Testis (tissue), 3 donors: Measurements from ENCODE around the gene UGT1A4. TPM values are rescaled to one million over a fixed set of nuclear protein-coding genes. Genes with fewer than 3 reads are reported as not detected.
"Not testable (repeated sequence)": the region's sequence is repeated elsewhere in the genome, so short reads cannot be mapped to it uniquely, and the experiment has no call there.

ENCODE experiments used
- DNase-seq: peaks from one replicate; pipeline ENCODE4 v3.0.0-alpha.2; 2019
- H3K27ac ChIP-seq, 2 donors: fragments of 200-600 bp; sonication (generic); one replicate each; pipeline ENCODE4 v1.5.1; 2019
- H3K27me3 ChIP-seq: fragments of 200-600 bp; sonication (generic); one replicate; pipeline ENCODE4 v1.5.1; 2019
- H3K36me3 ChIP-seq: fragments of 200-600 bp; sonication (generic); one replicate; pipeline ENCODE4 v1.5.1; 2017; ENCODE audit warnings: low read depth; ENCODE audit errors: missing control alignments
- H3K4me1 ChIP-seq: fragments of 200-600 bp; sonication (generic); one replicate; pipeline ENCODE4 v1.5.1; 2019
- H3K4me3 ChIP-seq, 2 donors: fragments of 200-600 bp; sonication (generic); one replicate each; pipeline ENCODE4 v1.5.1; 2017 to 2019
- H3K9me3 ChIP-seq: fragments of 200-600 bp; sonication (generic); one replicate; pipeline ENCODE4 v1.5.1; 2017
- POLR2A ChIP-seq: fragments of 450-650 bp; IDR thresholded peaks from one replicate; pipeline ENCODE4 v1.6.1; 2017; ENCODE audit warnings: antibody characterized with exemption, mild to moderate bottlenecking, moderate library complexity
- WGBS, 2 donors: methylation state at CpG; one replicate each; pipeline ENCODE4 v1.1.5; 2018; 5-methylcytosine and 5-hydroxymethylcytosine counted together
- intact Hi-C: fragments of 100-400 bp; cut with DNase I; formaldehyde crosslinking; loops from one replicate; pipeline ENCODE4 v1.15.1; 2023; ENCODE audit warnings: low total_unique reads
- polyA plus RNA-seq: library from polyadenylated mRNA; stranded (reverse); fragments of 350-450 nt; fragmentation: Illumina TruSeq; extraction: RNeasy Lipid Tissue Mini Kit (QIAGEN cat#74804); gene quantifications from one replicate; pipeline ENCODE4 v1.2.3, GENCODE V29; 2014; ENCODE audit warnings: low read depth, low replicate concordance; ENCODE audit not compliant: insufficient read depth
- total RNA-seq, 2 donors: library from RNA; depleted of rRNA; stranded (reverse); fragments of >200 nt; gene quantifications; one replicate each; pipeline ENCODE4 v1.2.3, GENCODE V29; 2016
- TF ChIP-seq, protein P1 (sequence below), 3 experiments: fragments of 450-650 bp in 2 of 3; fragments of 200-600 bp in 1 of 3; sonication (generic) in 1 of 3; IDR thresholded peaks; one replicate each; pipeline ENCODE4 v1.5.1; 2016 to 2019; ENCODE audit warnings: antibody characterized with exemption in 3 of 3, mild to moderate bottlenecking in 2 of 3, moderate library complexity in 1 of 3

Gene UGT1A4
- total and polyA plus RNA-seq, 3 donors from 2014 or later: 0.25 TPM; not detected in 2

DNA sequence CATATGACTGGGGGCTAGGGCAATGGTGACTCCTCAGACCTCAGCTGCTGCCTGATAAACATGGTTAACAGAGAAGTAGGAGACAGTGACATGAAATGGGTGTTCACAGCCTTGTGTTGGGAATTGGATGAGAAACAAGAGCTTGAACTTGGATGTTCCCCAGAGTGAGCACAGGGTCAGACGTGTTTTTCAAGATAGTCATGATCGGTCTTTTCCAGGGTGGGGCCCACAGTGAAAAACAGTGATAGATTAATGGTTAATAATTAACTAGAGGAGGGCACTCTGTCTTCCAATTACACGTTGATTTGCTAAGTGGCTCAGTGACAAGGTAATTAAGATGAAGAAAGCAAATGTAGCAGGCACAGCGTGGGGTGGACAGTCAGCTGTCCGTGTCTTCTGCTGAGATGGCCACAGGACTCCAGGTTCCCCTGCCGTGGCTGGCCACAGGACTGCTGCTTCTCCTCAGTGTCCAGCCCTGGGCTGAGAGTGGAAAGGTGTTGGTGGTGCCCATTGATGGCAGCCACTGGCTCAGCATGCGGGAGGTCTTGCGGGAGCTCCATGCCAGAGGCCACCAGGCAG, 10.3 kb downstream of the UGT1A4 start, which contains the start of gene UGT1A3:
Gene UGT1A3 (plus strand): TSS at position 320 of the 579 bp plus-strand sequence. CDS start 85 bp downstream, at position 405.
- H3K4me1 ChIP-seq: no peaks in the 10 kb centered on the region
- no peaks in the 10 kb centered on the region for H3K36me3 ChIP-seq
- H3K27ac ChIP-seq: no peak within 1 kb of the TSS
- no peaks in the 10 kb centered on the region for H3K9me3 ChIP-seq
- 81 to 85% methylated on average over 8 of the region's 8 CpGs for WGBS, 2 donors
- H3K27me3 ChIP-seq: no peaks in the 10 kb centered on the region
- no peak for TF ChIP-seq POLR2A
- TF ChIP-seq, protein P1, sequence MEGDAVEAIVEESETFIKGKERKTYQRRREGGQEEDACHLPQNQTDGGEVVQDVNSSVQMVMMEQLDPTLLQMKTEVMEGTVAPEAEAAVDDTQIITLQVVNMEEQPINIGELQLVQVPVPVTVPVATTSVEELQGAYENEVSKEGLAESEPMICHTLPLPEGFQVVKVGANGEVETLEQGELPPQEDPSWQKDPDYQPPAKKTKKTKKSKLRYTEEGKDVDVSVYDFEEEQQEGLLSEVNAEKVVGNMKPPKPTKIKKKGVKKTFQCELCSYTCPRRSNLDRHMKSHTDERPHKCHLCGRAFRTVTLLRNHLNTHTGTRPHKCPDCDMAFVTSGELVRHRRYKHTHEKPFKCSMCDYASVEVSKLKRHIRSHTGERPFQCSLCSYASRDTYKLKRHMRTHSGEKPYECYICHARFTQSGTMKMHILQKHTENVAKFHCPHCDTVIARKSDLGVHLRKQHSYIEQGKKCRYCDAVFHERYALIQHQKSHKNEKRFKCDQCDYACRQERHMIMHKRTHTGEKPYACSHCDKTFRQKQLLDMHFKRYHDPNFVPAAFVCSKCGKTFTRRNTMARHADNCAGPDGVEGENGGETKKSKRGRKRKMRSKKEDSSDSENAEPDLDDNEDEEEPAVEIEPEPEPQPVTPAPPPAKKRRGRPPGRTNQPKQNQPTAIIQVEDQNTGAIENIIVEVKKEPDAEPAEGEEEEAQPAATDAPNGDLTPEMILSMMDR (IDR thresholded peaks at IDR 0.05): no peak
- intact Hi-C loops: no loop called here
- no peak within 1 kb of the TSS for H3K4me3 ChIP-seq
- no peak for DNase-seq

DNA sequence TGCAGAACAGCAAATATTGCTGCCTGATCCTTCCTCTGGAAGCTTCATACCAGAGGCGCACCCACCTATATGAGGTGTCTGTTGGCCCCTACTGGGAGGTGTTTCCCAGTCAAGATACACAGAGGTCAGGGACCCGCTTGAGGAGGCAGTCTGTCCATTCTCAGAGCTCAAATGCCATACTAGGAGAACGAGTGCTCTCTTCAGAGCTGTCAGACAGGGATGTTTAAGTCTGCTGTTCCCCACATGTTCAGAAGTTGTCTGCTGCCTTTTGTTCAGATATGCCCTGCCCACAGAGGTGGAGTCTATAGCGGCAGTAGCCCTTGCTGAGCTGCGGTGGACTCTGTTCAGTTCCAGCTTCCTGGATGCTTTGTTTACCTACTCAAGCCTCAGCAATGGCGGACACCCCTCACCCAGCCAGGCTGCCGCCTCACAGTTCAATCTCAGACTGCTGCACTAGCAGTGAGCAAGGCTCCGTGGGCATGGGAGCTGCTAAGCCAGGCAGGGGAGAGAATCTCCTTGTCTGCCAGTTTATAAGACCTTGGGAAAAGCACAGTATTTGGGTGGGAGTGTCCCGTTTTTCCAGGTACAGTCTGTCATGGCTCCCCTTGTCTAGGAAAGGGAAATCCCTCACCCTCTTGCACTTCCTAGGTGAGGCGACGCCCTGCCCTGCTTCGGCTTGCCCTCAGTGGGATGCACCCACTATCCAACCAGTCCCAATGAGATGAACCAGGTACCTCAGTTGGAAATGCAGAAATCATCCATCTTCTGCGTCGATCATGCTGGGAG, 18.5 kb downstream of the UGT1A4 start:
- intact Hi-C loops, H3K4me3 ChIP-seq, DNase-seq, H3K27ac ChIP-seq, H3K27me3 ChIP-seq, H3K4me1 ChIP-seq, H3K36me3 ChIP-seq, H3K9me3 ChIP-seq: not testable (repeated sequence)
- 86 to 90% methylated on average over 11 to 14 of the region's 14 CpGs for WGBS, 2 donors

DNA sequence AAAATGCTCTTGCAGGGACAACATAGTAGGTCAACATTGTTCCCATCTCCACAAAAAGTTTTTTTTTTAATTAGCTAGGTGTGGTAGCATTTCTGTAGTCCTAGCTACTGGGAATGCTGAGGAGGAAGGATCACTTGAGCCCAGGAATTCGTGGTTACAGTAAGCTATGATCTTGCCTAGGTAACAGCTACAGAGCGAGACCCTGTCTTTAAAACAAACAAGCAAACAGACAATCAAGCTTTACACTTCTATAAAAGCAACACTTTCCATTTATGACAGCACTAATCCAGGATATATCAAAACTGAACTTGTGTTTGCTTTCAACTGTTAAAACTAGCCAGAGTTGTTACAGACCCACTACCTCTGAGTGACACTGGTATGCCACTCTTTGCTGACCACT, 22.3 kb downstream of the UGT1A4 start:
- H3K27ac ChIP-seq: no peak overlapping the region
- no peak overlapping the region for H3K4me3 ChIP-seq
- DNase-seq: no peak
- H3K27me3 ChIP-seq: no peaks in the 10 kb centered on the region
- H3K36me3 ChIP-seq: no peaks in the 10 kb centered on the region
- intact Hi-C loops: no loop called here
- WGBS, 2 donors: 68 to 90% methylated on average over 2 of the region's 2 CpGs
- H3K9me3 ChIP-seq: no peaks in the 10 kb centered on the region
- TF ChIP-seq POLR2A: no peak
- TF ChIP-seq, protein P1 (IDR thresholded peaks at IDR 0.05): no peak
- no peaks in the 10 kb centered on the region for H3K4me1 ChIP-seq

DNA sequence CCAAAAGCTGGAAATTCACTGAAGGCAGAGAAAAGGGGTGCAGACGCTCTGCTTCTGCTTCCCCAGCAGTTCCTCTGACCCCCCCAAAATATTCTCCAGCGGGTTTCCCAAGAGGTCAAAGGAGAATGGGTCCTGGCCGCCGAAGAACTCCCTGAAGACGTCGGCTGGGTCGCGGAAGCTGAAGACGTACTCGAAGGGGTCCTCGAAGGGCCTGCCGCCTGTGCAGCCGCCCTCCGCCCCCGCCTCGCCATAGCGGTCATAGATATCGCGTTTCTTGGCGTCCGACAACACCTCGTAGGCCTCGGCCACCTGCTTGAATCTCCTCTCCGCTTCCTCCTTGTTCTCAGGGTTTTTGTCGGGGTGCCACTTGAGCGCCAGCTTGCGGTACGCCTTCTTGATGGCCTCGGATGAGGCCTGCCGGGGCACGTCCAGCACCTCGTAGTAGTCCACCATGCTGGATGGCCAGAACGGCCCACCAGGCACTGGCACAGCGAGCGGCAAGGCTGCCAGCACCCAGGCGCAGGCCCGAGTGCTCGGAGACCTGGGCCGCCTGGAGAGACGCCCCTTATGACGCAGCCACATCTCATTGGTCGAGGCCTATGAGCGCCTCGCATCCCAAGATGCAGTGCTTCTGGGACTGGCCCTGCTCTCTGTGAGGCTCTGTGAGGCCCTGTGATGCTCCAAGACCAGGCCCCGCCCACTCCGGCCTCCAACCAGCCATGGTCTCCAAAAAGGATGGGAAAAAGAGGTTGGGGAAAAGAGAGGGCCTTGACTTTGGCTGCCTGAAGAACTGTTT, 25.1 kb downstream of the UGT1A4 start:
- peak overlapping the region; percentile 38 to 40 for H3K4me3 ChIP-seq
- H3K9me3 ChIP-seq: no peaks in the 10 kb centered on the region
- 73% methylated on average over 27 to 44 of the region's 46 CpGs for WGBS, 2 donors
- no peaks in the 10 kb centered on the region for H3K4me1 ChIP-seq
- no peak overlapping the region for H3K27ac ChIP-seq
- TF ChIP-seq, protein P1 (IDR thresholded peaks at IDR 0.05): no peak
- no peak for TF ChIP-seq POLR2A
- H3K36me3 ChIP-seq: no peaks in the 10 kb centered on the region
- intact Hi-C loops: no loop called here
- peak; percentile 83 for DNase-seq
- H3K27me3 ChIP-seq: no peaks in the 10 kb centered on the region

DNA sequence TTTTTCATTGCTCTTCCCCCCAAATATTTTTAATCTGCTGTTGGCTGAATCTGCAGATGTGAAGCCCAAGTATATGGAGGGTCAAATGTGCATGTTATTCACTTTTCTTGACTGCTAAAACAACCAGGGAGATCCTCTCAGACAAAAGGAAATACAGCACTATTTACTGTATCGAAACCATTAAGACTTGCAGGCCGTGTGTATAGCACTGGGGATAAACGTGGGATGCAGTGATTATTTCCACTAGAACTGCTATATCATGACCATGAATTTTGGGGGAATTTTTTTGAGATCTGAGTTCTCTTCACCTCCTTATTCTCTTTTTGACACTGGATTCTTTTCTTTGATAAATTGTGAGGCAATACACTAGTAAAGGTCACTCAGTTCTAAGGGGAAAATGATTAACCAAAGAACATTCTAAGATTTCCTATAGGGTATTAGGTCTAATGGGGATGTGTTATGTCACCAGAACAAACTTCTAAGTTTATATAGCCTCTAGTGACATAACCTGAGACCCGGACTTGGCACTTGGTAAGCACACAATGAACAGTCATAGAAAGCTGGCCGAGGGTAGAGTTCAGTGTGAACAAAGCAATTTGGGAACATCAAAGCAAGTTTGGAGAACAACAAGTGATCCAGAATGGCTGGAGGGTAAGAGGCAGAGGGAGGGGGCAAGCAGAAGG, 26.7 kb downstream of the UGT1A4 start:
- Histone ChIP-seq H3K4me3 (no peak overlapping the region), H3K9me3 (no peaks in the 10 kb centered on the region), H3K27me3 (no peaks in the 10 kb centered on the region), H3K27ac (no peak overlapping the region), H3K36me3 (no peaks in the 10 kb centered on the region), H3K4me1 (no peaks in the 10 kb centered on the region)
- 81% methylated on average over 5 of the region's 5 CpGs for WGBS, 2 donors
- TF ChIP-seq, protein P1 (IDR thresholded peaks at IDR 0.05): no peak
- TF ChIP-seq POLR2A: no peak
- intact Hi-C loops: no loop called here
- DNase-seq: no peak

DNA sequence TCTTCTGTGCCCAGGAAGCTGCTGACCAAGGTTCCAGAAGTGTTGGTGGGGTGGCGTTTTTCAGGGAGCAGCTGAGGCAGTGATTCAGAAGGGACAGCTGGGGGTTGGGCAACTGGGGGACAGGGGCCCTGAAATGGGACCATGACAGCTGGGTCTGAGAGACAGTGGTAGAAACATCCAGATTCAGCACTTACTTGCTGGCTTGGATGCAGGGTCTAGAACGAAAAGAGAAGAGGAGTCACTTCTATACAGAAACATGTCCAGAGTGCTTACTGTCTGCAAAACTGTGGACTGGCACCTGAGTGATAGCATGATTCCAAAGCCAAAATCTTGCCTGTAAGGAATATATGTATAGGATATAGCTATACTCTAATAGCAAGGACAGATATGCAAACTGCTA, 27.3 kb downstream of the UGT1A4 start:
- H3K4me3 ChIP-seq, H3K27ac ChIP-seq, H3K36me3 ChIP-seq, H3K4me1 ChIP-seq, H3K27me3 ChIP-seq, intact Hi-C loops, H3K9me3 ChIP-seq, DNase-seq: not testable (repeated sequence)
- 69 to 76% methylated on average over 2 of the region's 2 CpGs for WGBS, 2 donors
